ENCODE measurements around the gene CST7. TPM values are rescaled to one million over a fixed set of nuclear protein-coding genes. Genes with fewer than 3 reads are reported as not detected.

The CST7 gene
- total RNA-seq, 2 experiments from 2014 or later, result 81.8 to 83.1 TPM

DNA sequence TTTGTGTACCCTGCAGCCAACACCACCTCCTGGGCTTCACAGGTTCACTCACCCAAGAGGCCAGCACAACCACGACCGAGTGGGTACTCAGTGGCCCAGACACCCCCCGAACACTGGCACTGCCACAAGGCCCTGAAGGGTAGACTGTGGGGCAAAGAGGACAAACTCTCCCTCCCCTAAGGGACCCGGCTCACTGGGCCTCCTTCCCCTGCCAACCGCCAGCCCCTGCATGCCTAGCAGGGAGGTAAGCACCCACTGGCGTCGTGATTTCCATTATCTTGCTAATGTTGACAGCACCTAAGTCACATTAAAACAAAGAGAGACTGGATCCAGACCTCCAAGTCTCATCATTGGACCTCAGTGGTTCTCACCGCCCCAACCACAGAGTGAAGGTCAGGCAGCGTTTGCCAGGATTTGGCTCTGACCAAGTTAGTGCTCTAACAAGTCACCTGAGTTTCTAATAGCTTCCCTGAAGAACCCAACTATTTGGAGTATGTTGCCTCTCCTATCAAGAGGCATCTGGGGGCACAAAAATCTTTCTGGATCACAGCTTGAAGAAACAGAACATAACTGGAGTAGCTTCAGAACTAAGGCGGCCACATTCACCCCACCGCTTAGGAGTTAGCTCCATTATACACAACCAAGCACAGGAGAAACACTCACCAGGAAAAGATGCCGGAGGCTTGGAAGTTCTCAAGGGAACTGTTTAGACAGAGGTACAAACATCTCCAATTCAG lies 57.5 kb downstream of the CST7 start:
- no peaks in the 10 kb centered on the region for H3K4me1 Mint-ChIP-seq (ENCODE audit: low read depth)
- H3K36me3 Mint-ChIP-seq, result peaks cover 23% of the 10 kb centered on the region
- H3K27me3 Mint-ChIP-seq, result no peaks in the 10 kb centered on the region
- intact Hi-C loops (cut with micrococcal nuclease), result no loop called here
- H3K4me3 Mint-ChIP-seq, result no peak overlapping the region
- CTCF ChIA-PET, result interaction anchor here (0.8 kb wide), 1 partner anchor 172 kb away, joined by 3 read pairs; no protein-coding TSS in a partner anchor
- no peak overlapping the region for H3K27ac Mint-ChIP-seq
- DNase-seq, result no peak
- no peaks in the 10 kb centered on the region for H3K9me3 Mint-ChIP-seq
- POLR2A ChIA-PET, result no interaction called here

DNA sequence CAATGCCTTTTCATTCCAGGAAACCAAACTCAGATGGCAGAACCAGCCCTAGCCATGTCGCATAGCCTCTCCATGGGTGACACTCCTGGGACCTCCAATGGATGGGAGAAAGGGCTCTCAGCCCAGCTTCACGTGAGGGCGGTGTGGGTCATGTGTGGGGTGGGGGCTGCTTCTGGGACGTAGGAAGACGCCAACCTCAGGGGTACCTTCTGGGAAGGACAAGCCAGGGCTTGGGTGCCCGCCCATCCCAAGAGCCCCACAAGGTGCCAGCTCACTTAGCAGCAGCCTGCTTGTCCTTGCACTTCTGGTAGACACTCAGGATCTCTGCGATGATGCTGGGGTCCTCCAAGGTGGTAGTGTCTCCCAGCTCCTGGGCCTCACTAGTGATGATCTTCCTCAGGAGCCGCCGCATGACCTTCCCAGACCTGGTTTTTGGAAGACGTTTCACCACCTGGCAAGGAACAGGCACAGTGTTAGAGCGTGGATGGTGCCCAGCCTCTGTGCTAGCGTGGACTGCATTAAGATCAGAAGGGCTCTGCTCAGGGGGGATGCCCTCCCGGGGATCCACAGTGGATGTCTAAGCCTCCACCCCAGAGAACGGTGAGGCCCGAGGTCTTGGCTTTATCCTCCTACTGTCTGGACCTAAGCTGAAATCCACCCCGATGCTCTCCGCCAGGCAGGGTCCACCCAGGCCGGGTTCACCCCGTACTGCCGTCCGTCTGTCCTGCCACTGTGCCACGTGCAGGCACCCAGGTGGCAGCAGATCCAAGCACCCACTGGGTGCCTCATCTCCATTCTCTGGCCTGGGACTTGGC lies 58.6 kb downstream of the CST7 start:
- CTCF ChIA-PET, result no interaction called here
- POLR2A ChIA-PET, result no interaction called here
- DNase-seq, result no peak
- H3K4me3 Mint-ChIP-seq, result no peak overlapping the region
- H3K9me3 Mint-ChIP-seq, result no peaks in the 10 kb centered on the region
- H3K27me3 Mint-ChIP-seq, result no peaks in the 10 kb centered on the region
- no peaks in the 10 kb centered on the region for H3K4me1 Mint-ChIP-seq (ENCODE audit: low read depth)
- H3K27ac Mint-ChIP-seq, result no peak overlapping the region
- H3K36me3 Mint-ChIP-seq, result peaks cover 19% of the 10 kb centered on the region
- intact Hi-C loops (cut with micrococcal nuclease), result no loop called here

DNA sequence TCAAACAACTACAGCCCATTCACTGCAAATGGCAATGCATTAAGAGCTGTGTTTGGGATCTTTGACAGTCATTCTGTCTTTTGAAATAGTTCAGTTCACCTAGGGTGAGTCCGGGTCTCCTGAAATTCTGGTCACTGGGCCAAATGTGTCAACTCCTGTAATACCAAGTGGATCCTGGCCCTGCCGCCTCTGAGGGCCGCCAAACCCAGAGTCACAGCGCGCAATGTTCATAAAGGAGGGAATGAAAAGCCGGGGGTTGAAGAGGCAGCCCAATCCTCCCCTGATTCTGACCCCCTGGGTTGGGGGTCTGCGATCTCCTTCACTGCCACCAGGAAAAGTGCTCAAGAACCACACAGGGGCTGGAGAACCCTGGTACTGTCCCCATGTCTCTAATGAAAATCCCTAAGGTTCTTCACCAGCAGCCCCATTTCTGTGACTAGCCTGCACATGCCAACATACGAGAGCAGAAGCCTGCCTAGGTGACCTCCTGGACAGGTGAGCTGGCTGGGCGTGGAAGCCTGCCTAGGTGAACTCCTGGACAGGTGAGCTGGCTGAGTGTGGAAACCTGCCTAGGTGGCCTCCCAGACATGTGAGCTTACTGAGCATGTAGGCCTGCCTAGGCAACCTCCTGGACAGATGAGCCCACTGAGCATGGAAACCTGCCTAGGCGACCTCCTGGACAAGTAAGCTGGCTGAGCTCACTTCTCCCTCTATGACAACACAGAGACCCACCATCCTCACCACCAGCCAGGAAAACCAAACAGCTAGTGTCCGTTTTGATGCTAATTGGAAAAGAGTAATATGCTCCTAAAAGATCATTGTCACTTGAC lies 59.5 kb downstream of the CST7 start:
- Mint-ChIP-seq H3K27ac (no peak overlapping the region), H3K36me3 (peaks cover 14% of the 10 kb centered on the region), H3K4me1 (ENCODE audit: low read depth) (no peaks in the 10 kb centered on the region), H3K27me3 (no peaks in the 10 kb centered on the region), H3K9me3 (no peaks in the 10 kb centered on the region), H3K4me3 (no peak overlapping the region)
- DNase-seq, result no peak
- intact Hi-C loops (cut with micrococcal nuclease), result no loop called here
- ChIA-PET POLR2A (no interaction called here), CTCF (interaction anchor here (1.1 to 1.7 kb wide), 2 partner anchors 13 to 170 kb away, joined by 3 to 6 read pairs; no protein-coding TSS in a partner anchor)

Other genes starting within 250 kb of the CST7 start
- 10 to 100 TPM; 45.5 to 46.6 TPM for gene APMAP, start 43.5 kb downstream of the CST7 start, total RNA-seq
- 10 to 100 TPM; 15.2 to 16.2 TPM for gene ACSS1, start 108.9 kb downstream of the CST7 start, total RNA-seq
- not detected for gene VSX1, start 132.9 kb downstream of the CST7 start, total RNA-seq
- gene ENTPD6, start 246.4 kb downstream of the CST7 start, total RNA-seq, result 10 to 100 TPM; 48.5 to 51.0 TPM